NCI-H2081 treated with DMSO at 0.1 percent for 48 hours (cell line): ENCODE data around the gene MYO1H.
A peak's percentile ranks its signal among the peaks of the same experiment; 100 is the strongest.
"Not testable (repeated sequence)": the region's sequence is repeated elsewhere in the genome, so short reads cannot be mapped to it uniquely, and the experiment has no call there.

Experiments used
- DNase-seq: peaks from one replicate; lab custom pipeline; 2025; lab: John Stamatoyannopoulos, UW

MYO1H gene

GRCh38 chr12:109418848-109419480 is 71.3 kb downstream of the MYO1H start:
- DNase-seq: no peak

GRCh38 chr12:109421355-109422087 is 73.8 kb downstream of the MYO1H start:
- no peak for DNase-seq

- DNase-seq: no peak
Measured at GRCh38 chr12:109422251-109422650, 74.6 kb downstream of the MYO1H start.

GRCh38 chr12:109423392-109423791 is 75.7 kb downstream of the MYO1H start:
- DNase-seq: no peak

GRCh38 chr12:109428037-109428629 is 80.4 kb downstream of the MYO1H start:
- peak; percentile 24 for DNase-seq

GRCh38 chr12:109428804-109429203 is 81.1 kb downstream of the MYO1H start:
- not testable (repeated sequence) for DNase-seq

GRCh38 chr12:109430244-109430643 is 82.5 kb downstream of the MYO1H start:
- DNase-seq: no peak

GRCh38 chr12:109432431-109432830 is 84.7 kb downstream of the MYO1H start:
- no peak for DNase-seq

- peak; percentile 19 for DNase-seq
Measured at GRCh38 chr12:109432842-109433304, 85.2 kb downstream of the MYO1H start.

GRCh38 chr12:109433618-109434017 is 85.9 kb downstream of the MYO1H start:
- no peak for DNase-seq

- no peak for DNase-seq
Measured at GRCh38 chr12:109434582-109434981, 86.9 kb downstream of the MYO1H start.

- DNase-seq: no peak
Measured at GRCh38 chr12:109435428-109436187, 87.9 kb downstream of the MYO1H start.

GRCh38 chr12:109436188-109436560 is 88.5 kb downstream of the MYO1H start:
- DNase-seq: no peak

GRCh38 chr12:109439181-109439580 is 91.5 kb downstream of the MYO1H start:
- DNase-seq: no peak

GRCh38 chr12:109439951-109440350 is 92.3 kb downstream of the MYO1H start:
- not testable (repeated sequence) for DNase-seq

GRCh38 chr12:109440851-109441490 is 93.3 kb downstream of the MYO1H start:
- no peak for DNase-seq

- no peak for DNase-seq
Measured at GRCh38 chr12:109443794-109444193, 96.1 kb downstream of the MYO1H start.

- no peak for DNase-seq
Measured at GRCh38 chr12:109444259-109444658, 96.6 kb downstream of the MYO1H start.

- DNase-seq: no peak
Measured at GRCh38 chr12:109445191-109445609, 97.5 kb downstream of the MYO1H start.

GRCh38 chr12:109446869-109447268 is 99.2 kb downstream of the MYO1H start:
- no peak for DNase-seq

- DNase-seq: no peak
Measured at GRCh38 chr12:109447482-109447881, 99.8 kb downstream of the MYO1H start.

GRCh38 chr12:109448272-109448671 is 100.6 kb downstream of the MYO1H start:
- DNase-seq: no peak
